SH-SY5Y (cell line): ENCODE results near the gene PI16.

ENCODE experiments used
- GATA2 ChIP-seq: IDR thresholded peaks from 2 replicates; pipeline ENCODE4 v1.6.1; 2011; ENCODE audit warnings: mild to moderate bottlenecking, low read depth, low read length
- GATA3 ChIP-seq: IDR thresholded peaks from 2 replicates; pipeline ENCODE4 v1.6.1; 2011; ENCODE audit warnings: low read depth, mild to moderate bottlenecking, low read length, moderate library complexity

PI16 gene

DNA sequence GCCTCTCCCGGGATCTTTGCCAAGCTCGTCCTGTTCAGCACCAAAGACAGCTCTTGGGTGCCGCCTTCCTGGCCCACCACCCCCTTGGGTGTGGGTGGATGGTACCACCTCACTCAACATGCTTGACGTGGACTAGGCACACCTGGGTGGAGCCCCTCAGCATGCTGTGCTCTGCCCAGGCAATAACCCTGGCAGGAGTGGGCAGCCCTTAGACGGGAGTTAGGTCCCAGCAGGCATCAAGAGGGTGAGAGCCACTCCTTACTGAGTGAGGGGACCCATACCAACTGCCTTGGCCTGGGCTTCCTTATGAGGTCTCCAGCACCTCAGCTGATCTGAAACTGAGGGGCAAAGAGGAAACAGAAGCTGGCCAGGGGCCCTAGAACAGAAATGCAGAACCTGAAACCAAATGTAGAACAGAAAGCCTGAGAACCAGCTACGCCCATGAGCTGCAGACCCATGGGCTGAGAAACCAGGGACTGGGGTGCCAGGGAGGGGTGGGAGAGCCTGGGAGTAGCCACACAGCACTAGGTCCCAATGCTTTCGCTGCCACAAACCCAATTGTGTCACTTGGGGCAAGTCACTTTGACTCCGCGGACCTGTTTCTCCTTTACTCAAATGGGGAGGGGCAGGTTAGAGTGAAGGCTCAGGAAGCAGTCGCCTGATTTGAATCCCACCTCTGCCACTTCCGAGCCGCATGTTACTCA, 53.0 kb downstream of the PI16 start:
- TF ChIP-seq GATA2 (no peak), GATA3 (no peak)

DNA sequence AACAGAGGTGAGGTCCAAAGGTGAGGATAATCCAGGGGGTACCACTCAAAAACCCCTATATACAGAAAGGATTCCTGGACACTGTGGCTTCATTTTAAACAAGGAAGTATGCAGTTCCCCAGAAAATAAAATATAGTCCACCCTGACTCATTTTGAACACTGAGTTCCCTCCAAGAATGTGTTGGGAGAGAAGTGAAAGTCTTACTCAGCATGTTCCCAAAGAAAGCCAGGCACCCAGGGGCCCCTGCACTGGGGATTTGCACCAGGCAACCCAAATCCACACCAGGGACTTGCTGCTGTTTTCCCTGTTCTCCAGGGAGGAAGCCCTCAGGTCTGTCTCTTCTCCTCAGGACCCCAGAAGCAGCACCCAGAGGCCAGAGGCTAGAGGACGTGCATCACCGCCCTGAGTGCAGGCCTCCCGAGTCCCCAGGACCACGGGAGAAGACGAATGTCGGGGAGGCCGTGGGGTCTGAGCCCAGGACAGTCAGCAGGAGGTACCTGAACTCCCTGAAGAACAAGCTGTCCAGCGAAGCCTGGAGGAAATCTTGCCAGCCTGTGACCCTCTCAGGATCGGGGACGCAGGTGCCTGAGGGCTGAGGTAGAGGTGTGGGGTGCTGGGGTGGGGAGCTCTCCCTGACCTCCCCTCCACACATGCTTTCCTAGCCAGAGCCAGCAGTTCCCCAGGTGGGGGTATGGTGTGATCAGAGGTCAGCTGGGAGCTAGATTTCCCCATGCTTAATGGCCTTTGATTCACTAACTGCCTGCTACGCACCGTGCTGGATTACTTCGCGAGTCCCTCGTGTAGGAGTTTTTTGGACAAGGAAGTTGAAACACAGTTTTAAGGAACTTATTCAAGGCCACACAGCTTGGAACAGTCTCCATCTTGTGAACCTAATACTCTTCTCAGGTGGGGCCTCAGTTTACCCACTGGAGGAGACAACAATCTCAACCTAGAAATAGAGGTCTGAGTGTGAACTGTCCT, 54.2 kb downstream of the PI16 start:
- TF ChIP-seq GATA3 (no peak), GATA2 (no peak)

GRCh38 chr6:37010402-37010892, 55.9 kb downstream of the PI16 start:
- TF ChIP-seq GATA2 (no peak), GATA3 (no peak)

DNA sequence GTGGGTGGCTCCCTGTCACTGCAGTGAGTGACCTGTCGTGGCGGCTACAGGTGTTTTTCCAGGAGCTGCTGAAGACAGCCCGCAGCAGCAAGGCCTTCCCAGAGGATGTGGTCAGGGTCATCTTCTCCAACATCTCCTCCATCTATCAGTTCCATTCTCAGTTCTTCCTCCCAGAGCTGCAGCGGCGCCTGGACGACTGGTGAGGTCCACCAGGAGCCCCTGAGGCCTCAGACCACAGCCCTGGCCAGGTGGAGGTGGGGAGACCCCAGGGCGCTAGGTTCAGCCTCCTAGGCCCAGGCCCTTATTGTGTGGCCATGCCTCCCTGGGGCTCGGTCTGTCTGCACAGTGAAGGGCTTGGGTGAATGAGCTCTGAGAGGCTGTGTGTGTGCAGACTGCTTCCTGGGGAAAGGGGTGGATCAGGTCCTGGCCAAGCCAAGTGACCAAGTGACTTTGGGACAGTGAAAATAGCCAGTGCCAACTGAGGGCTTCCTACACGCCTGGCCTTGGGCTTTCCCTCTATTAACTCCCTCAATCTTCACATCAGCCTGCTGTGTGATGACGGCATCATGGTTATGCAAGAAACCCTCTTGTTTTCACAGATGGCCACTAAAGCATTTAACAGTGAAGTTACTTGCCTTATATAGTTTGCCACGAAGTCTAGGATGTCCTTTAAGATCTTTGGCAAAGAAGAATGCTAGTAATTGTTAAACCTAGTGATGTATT, 57.3 kb downstream of the PI16 start:
- TF ChIP-seq GATA2 (no peak), GATA3 (no peak)

DNA sequence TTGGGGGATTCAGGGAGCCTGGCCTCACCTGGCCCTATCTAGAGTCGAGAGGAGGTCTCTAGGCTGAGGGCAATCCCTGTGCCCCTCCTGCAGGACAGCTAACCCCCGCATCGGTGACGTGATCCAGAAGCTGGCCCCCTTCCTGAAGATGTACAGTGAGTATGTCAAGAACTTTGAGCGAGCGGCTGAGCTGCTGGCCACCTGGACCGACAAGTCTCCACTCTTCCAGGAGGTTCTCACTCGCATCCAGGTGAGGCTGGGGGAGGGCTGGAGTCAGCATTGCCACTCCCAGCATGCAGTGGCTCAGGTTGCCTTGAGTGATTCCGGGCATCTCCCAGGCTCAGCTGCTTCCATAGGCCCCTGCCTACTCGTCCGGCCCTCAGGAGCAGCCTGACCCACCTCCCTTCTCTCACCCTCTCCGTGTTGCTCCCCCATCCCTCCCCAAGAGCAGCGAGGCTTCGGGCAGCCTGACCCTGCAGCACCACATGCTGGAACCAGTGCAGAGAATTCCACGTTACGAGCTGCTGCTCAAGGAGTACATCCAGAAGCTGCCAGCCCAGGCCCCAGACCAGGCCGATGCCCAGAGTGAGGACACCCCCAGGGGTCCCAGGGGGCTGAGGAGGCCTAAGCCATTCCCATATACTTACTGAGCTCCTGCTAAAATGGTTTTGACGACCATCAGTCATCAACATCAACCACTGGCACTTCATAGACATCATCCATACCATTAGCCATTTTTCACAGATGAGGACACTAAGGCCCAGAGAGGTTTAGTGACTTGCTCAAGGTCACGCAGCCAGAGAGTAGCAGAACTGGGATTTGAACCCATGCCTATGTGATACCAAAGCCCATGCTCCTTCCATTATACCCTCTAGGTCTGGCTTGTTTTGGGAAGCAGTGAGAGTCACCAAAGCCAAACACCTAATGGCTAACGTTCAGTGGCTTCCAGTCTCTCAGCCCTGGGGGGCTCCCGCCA, 59.3 kb downstream of the PI16 start:
- no peak for TF ChIP-seq GATA2
- TF ChIP-seq GATA3: no peak
